Measurements from ENCODE around the gene RAP1GAP2. TPM values are rescaled to one million over a fixed set of nuclear protein-coding genes. Genes with fewer than 3 reads are reported as not detected.
A peak's percentile ranks its signal among the peaks of the same experiment; 100 is the strongest.
"Not testable (repeated sequence)": the region's sequence is repeated elsewhere in the genome, so short reads cannot be mapped to it uniquely, and the experiment has no call there.

RAP1GAP2 gene
- total RNA-seq, 2 experiments from 2014 or later = 11.3 to 28.2 TPM

GRCh38 chr17:2996810-2997670 lies 200.8 kb downstream of the RAP1GAP2 start:
- TF ChIP-seq EZH2phosphoT487 (IDR thresholded peaks at IDR 0.05; ENCODE audit: borderline replicate concordance, low read depth, low read length) = no peak
- no peak for TF ChIP-seq CTCF (conservative IDR thresholded peaks at IDR 0.05; ENCODE audit: low read length)
- H3K36me3 ChIP-seq (ENCODE audit: insufficient read depth, low read length) = peaks cover 14% of the 10 kb centered on the region; the same call in 1 of the 2 replicates
- CTCF ChIA-PET (ENCODE audit: unreplicated experiment) = no interaction called here

GRCh38 chr17:2998469-2998901 lies 202.2 kb downstream of the RAP1GAP2 start:
- DNase-seq (ENCODE audit: low spot score); H3K4me3 ChIP-seq (ENCODE audit: low read depth, low read length, poor library complexity, severe bottlenecking); BruUV-seq (replicated peaks); H3K9me3 ChIP-seq (ENCODE audit: low read length); H3K27ac ChIP-seq (ENCODE audit: low read depth, low read length, poor library complexity, severe bottlenecking); H3K9me2 ChIP-seq (ENCODE audit: insufficient read depth, low read length); H3K4me2 ChIP-seq (ENCODE audit: low read length); H3K79me2 ChIP-seq (ENCODE audit: insufficient read depth, low read depth, low read length); intact Hi-C loops (cut with micrococcal nuclease; ENCODE audit: unreplicated experiment); H4K20me1 ChIP-seq (ENCODE audit: insufficient read depth, low read length); H2AFZ ChIP-seq (ENCODE audit: low read length); CTCF ChIA-PET (ENCODE audit: unreplicated experiment): not testable (repeated sequence)
- POLR2A ChIA-PET = interaction anchor here (0.7 kb wide), 1 partner anchor 32 kb away, joined by 4 read pairs; no protein-coding TSS in a partner anchor
- Histone ChIP-seq H3K4me1 (ENCODE audit: insufficient read depth, low read length, poor library complexity, severe bottlenecking) (peaks cover 32% of the 10 kb centered on the region), H3K36me3 (ENCODE audit: insufficient read depth, low read length) (peaks cover 14% of the 10 kb centered on the region; the same call in 1 of the 2 replicates)

More at GRCh38 chr17:2996810-2997670, 200.8 kb downstream of the RAP1GAP2 start:
- Histone ChIP-seq H3K9me3 (ENCODE audit: low read length) (no peaks in the 10 kb centered on the region), H3K9me2 (ENCODE audit: insufficient read depth, low read length) (no peaks in the 10 kb centered on the region), H2AFZ (ENCODE audit: low read length) (no peak overlapping the region), H3K79me2 (ENCODE audit: insufficient read depth, low read depth, low read length) (no peaks in the 10 kb centered on the region), H3K4me3 (ENCODE audit: low read depth, low read length, poor library complexity, severe bottlenecking) (no peak overlapping the region), H3K4me1 (ENCODE audit: insufficient read depth, low read length, poor library complexity, severe bottlenecking) (peaks cover 18% of the 10 kb centered on the region), H3K4me2 (ENCODE audit: low read length) (no peak overlapping the region), H4K20me1 (ENCODE audit: insufficient read depth, low read length) (no peaks in the 10 kb centered on the region), H3K27ac (ENCODE audit: low read depth, low read length, poor library complexity, severe bottlenecking) (no peak overlapping the region)
- POLR2A ChIA-PET = interaction anchor here (0.6 kb wide), 1 partner anchor 36 kb away, joined by 3 read pairs; no protein-coding TSS in a partner anchor
- intact Hi-C loops (cut with micrococcal nuclease; ENCODE audit: unreplicated experiment) = no loop called here
- DNase-seq (ENCODE audit: low spot score) = no peak
- BruUV-seq (replicated peaks) = no TSS peak

GRCh38 chr17:3002538-3003295 lies 206.5 kb downstream of the RAP1GAP2 start:
- CTCF ChIA-PET (ENCODE audit: unreplicated experiment) = interaction anchor here (0.7 to 1.0 kb wide), 2 partner anchors 17 to 68 kb away, joined by 3 read pairs; no protein-coding TSS in a partner anchor
- POLR2A ChIA-PET = interaction anchor here (0.5 to 3.8 kb wide), 7 partner anchors 9 to 453 kb away, joined by 3 to 18 read pairs (median 4); no protein-coding TSS in a partner anchor
- no TSS peak for BruUV-seq (replicated peaks)
- H3K4me1 ChIP-seq (ENCODE audit: insufficient read depth, low read length, poor library complexity, severe bottlenecking) = peaks cover 55% of the 10 kb centered on the region
- H3K4me2 ChIP-seq (ENCODE audit: low read length) = peak overlapping the region; percentile 73
- 0 out of 2 replicates have a peak overlapping the region, but pooled peaks have one; percentile 10 for H2AFZ ChIP-seq (ENCODE audit: low read length)
- peaks cover 38% of the 10 kb centered on the region for H3K36me3 ChIP-seq (ENCODE audit: insufficient read depth, low read length)
- H3K27ac ChIP-seq (ENCODE audit: low read depth, low read length, poor library complexity, severe bottlenecking) = peak overlapping the region; percentile 98
- peak overlapping the region; percentile 60 for H3K4me3 ChIP-seq (ENCODE audit: low read depth, low read length, poor library complexity, severe bottlenecking)
- no peaks in the 10 kb centered on the region; the same call in 1 of the 2 replicates for H3K79me2 ChIP-seq (ENCODE audit: insufficient read depth, low read depth, low read length)
- H4K20me1 ChIP-seq (ENCODE audit: insufficient read depth, low read length) = no peaks in the 10 kb centered on the region
- H3K9me2 ChIP-seq (ENCODE audit: insufficient read depth, low read length) = no peaks in the 10 kb centered on the region
- TF ChIP-seq CTCF (conservative IDR thresholded peaks at IDR 0.05; ENCODE audit: low read length) (no peak; the same call in 1 of the 2 replicates), EZH2phosphoT487 (IDR thresholded peaks at IDR 0.05; ENCODE audit: borderline replicate concordance, low read depth, low read length) (no peak)
- no peaks in the 10 kb centered on the region for H3K9me3 ChIP-seq (ENCODE audit: low read length)
- intact Hi-C loops (cut with micrococcal nuclease; ENCODE audit: unreplicated experiment) = loop anchor here (1.0 to 5.0 kb wide), 5 partner anchors 71 to 600 kb away; partner anchors contain the start of genes CLUH, MNT and PAFAH1B1
- peak; percentile 97 for DNase-seq (ENCODE audit: low spot score)
